HG03342 (cell line): Measurements from ENCODE around the gene TGIF1.

Experiments
- ATAC-seq: cut with Tn5 transposase; IDR thresholded peaks from one replicate; pipeline ENCODE4 v1.9.1; 2021; ENCODE audit warnings: mild to moderate bottlenecking, moderate library complexity; ENCODE audit not compliant: unreplicated experiment

The TGIF1 gene

GRCh38 chr18:3429121-3429520, 20.9 kb upstream of the TGIF1 start:
- ATAC-seq: no peak

GRCh38 chr18:3434685-3435084, 15.3 kb upstream of the TGIF1 start:
- ATAC-seq: no peak

- ATAC-seq: no peak
Observed at GRCh38 chr18:3440341-3440740, 9.6 kb upstream of the TGIF1 start.

GRCh38 chr18:3441290-3441689, 8.7 kb upstream of the TGIF1 start:
- ATAC-seq: no peak

GRCh38 chr18:3442919-3443318, 7.1 kb upstream of the TGIF1 start:
- no peak for ATAC-seq

- ATAC-seq: no peak
Observed at GRCh38 chr18:3444296-3444695, 5.7 kb upstream of the TGIF1 start.

GRCh38 chr18:3444954-3445353, 5.0 kb upstream of the TGIF1 start:
- ATAC-seq: no peak

GRCh38 chr18:3447068-3447894, 2.7 kb upstream of the TGIF1 start:
- no peak for ATAC-seq

GRCh38 chr18:3447895-3448837, 1.8 kb upstream of the TGIF1 start:
- peak; percentile 64 for ATAC-seq

GRCh38 chr18:3448838-3449511, 997 bp upstream of the TGIF1 start:
- ATAC-seq: peak; percentile 60

GRCh38 chr18:3449512-3450011, 410 bp upstream of the TGIF1 start:
- ATAC-seq: peak; percentile 11

GRCh38 chr18:3450799-3451182, 819 bp downstream of the TGIF1 start:
- ATAC-seq: no peak

GRCh38 chr18:3451183-3451988, 1.4 kb downstream of the TGIF1 start:
- ATAC-seq: no peak

GRCh38 chr18:3451989-3452749, 2.2 kb downstream of the TGIF1 start:
- no peak for ATAC-seq

- ATAC-seq: no peak
Observed at GRCh38 chr18:3452750-3453539, 3.0 kb downstream of the TGIF1 start.

- no peak for ATAC-seq
Observed at GRCh38 chr18:3453540-3454364, 3.8 kb downstream of the TGIF1 start.

GRCh38 chr18:3454365-3455089, 4.6 kb downstream of the TGIF1 start:
- no peak for ATAC-seq
